Islet of Langerhans (tissue), 1 donor: ENCODE data around the gene DLG2.
A peak's percentile ranks its signal among the peaks of the same experiment; 100 is the strongest.

ENCODE experiments used
- FAIRE-seq: peaks from one replicate; lab custom pipeline; 2011; peaks lifted over from hg19 to GRCh38; lab: Jason Lieb, UNC

Gene DLG2

GRCh38 chr11:83666149-83666548, 1961.0 kb downstream of the DLG2 start:
- no peak for FAIRE-seq

GRCh38 chr11:83663988-83664387, 1963.2 kb downstream of the DLG2 start:
- no peak for FAIRE-seq

DNA sequence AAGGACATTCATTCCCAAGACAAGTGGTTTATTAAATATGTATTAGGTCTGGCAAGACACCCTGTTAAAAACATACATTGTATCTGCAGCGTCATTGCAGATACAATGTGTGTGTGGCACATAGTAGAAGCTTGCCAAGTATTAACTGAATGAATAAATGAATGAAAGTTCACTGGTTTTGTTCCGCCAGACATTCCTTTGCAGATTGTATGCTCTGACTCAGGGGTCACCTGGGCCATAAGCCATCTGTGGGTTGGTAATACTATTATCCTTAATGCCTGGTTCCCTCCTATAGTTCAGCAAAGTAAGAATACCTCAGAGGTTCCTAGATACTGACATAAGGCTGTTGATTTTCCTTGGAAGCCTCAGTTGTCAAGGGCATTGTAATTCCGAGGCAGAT, 1963.7 kb downstream of the DLG2 start:
- FAIRE-seq: no peak

- no peak for FAIRE-seq
These were observed 1964.7 kb downstream of the DLG2 start for GRCh38 chr11:83662494-83662893.

DNA sequence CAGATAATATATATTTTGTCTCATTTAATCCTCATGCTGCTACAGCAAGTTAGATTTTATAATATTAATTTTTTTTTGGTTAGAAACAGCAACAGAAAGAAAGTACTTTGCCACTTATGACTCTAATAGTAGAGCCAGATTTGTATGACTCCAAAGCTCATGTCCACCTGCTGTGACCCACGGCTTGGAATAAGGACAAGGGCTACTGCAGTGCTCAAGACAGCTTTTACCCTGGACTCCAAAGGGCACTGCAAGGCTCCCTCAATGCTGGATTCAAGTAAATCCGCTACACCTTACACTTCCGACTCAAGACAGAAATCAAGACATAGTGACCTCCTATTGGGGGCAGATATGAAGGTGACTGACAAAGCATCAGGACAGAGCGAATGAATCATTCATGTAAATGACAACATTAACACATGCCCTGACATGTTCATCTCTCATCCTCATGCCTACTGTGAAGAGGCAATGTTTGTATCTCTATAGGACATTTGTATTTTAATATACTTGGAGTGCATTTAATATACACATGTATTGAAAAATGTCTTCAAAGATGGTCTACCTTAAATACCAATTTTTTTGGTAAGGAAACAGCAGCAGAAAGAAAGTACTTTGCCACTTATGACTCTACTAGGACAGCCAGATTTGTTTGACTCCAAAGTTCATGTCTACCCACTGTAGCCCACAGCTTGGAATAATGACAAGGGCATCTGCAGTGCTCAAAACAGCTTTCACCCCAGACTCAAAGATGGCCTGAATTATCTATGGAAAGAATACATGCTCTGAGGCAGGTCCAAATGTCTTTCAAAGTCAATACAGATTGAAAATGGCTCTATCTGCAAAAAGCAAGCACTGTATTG, 1965.4 kb downstream of the DLG2 start:
- FAIRE-seq: no peak

DNA sequence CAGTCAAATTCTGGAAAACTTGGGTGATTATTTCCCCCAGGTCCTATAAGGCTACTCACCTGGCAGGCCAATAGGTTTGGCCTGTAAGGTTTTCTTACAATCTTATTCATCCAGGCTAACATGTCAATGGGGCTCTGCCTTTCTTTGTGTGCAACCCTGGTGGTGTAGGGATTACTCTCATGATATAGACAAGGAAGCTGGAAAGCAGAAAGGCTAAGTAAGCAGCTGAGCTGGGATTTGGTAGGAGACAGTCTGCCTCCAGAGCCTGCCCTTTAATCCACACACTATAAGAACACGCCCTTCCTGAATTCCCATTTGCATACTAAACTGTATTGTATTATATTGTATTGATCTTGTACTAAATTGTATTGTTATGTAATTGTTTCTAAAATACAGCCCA, 1967.7 kb downstream of the DLG2 start:
- FAIRE-seq: no peak

DNA sequence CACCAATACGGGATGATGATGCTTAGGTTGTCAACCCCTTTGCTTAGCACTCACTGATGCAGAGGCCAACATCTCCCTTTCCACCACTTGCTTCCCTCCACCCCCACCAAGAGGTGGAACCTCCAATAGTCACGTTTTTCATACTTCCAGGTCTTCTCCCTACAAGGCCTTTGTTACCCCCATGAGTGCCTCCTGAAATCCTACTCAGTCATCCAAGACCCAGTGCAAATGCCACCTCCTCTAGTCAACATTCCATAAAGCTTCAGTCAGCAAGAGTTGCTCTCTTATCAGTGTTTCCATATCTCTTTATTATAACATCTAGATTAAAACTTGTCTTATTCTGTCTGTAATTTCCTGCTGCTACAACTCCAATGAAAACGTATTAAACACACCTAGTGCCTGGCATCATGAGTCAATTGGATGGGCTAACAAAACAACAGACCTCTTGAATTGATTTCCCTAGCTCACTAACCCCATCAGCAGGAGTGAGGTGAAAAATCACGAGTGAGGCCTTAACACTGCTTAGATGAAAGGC, 1970.3 kb downstream of the DLG2 start:
- FAIRE-seq: no peak

DNA sequence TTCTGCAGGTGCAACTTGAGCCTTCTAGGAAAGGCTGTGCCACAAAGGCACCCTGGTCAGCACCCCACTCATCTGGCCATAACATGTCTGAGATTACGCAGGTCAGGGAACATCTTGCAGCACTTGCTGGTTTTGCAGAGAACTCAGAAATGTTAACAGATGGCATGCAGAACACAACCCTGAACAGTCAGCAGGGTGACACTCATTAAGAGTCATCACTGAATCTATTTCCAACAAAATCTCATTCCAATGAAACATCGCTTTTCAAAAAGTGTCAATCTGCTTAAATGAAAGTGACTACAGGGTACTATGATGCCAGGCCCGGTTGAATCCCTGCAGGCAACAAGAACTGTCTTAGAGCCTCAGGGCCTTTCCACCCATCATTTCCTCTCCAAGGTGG, 1971.2 kb downstream of the DLG2 start:
- no peak for FAIRE-seq

DNA sequence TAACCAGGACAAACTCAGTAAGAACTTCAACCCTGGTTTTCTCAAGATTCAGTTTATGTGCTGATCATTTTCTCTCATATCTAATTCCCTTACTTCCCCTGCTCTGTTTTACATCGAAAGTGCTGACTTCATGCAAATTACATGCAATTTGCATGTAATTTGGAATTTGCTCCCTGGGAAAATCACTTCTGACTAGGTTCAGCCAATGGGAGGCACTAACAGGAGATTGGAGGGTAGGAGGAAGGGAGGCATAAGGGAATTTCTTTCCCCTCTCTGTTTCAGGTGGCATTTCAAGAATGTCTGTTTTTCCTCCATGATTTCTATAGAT, 1977.7 kb downstream of the DLG2 start:
- FAIRE-seq: no peak

GRCh38 chr11:83648610-83649527, 1978.3 kb downstream of the DLG2 start:
- FAIRE-seq: no peak

GRCh38 chr11:83645561-83645960, 1981.6 kb downstream of the DLG2 start:
- no peak for FAIRE-seq

DNA sequence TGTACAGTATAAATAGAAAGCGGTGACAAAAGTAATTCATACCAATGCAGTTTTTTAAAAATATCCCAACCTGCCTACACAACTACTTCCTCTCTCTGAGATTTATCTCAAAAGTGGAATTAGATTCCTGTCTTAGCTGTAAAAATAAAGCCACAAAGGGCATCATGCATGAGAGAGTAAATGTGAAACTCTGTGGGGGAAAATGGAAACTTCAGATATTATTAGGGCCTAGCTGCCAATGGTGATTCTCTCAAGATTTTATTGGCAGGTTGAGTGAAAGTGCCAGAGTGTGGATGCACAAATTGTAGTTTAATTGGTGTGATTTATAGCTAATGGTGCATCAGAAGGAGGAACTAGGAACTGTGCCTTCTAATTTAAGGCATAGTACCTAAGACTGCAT, 1984.0 kb downstream of the DLG2 start:
- no peak for FAIRE-seq

GRCh38 chr11:83642500-83642899, 1984.6 kb downstream of the DLG2 start:
- FAIRE-seq: no peak

DNA sequence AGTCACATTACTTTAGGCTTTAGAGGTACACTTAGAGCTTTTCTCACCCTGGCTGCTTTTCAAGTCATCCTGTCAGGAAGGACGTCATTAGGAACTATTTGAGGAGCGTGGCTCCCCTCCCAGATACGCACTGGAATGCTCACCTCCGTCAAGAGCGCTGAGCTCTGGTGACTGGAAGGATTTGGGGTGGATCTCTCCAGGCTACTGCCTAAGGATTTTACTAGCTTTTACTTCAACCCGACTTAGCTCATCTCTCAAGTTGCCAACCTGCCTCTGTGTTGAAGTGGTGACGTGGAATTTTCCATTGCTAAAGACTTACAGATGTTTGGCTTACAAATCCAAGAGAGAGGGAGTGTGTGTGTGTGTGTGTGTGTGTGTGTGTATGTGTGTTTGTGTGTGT, 1985.6 kb downstream of the DLG2 start:
- FAIRE-seq: no peak

GRCh38 chr11:83639995-83640758, 1987.0 kb downstream of the DLG2 start:
- FAIRE-seq: no peak

GRCh38 chr11:83635166-83635565, 1992.0 kb downstream of the DLG2 start:
- FAIRE-seq: no peak

GRCh38 chr11:83630211-83630610, 1996.9 kb downstream of the DLG2 start:
- no peak for FAIRE-seq

DNA sequence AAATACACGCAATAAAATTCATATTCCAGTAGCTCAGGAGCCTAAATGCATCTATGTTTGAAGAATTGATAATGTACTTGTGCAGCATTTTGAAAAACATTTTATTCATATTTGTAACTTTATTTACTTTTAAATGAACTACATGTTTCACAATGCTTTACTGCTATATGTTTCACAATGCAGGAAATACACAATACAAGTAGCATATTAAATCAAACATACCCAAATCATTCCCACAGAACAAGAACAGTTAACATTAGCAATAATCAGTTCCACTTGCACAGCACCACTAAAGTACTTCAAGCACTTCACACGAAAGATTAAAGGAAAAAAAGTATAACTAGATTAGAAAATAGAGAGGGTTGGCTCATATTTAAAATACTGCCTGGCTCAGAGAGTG, 1997.4 kb downstream of the DLG2 start:
- FAIRE-seq: no peak

- FAIRE-seq: peak; percentile 88
These were observed 1998.4 kb downstream of the DLG2 start for GRCh38 chr11:83628622-83629355.

- FAIRE-seq: no peak
These were observed 2001.8 kb downstream of the DLG2 start for GRCh38 chr11:83625336-83625735.

DNA sequence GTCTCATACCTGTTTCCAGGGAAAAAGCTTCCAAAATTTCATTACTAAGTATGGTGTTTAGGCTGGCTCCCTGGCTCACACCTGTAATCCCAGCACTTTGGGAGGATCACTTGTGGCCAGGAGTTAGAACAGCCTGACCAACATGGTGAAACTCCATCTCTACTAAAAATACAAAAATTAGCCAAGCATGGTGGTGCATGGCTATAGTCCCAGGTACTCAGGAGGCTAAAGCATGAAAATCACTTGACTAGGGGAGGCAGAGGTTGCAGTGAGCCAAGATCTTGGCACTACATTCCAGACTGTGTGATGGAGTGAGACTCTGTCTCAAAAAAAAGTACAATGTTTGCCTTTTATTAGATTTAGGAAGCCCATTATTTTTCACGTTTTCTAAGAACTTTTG, 2009.5 kb downstream of the DLG2 start:
- no peak for FAIRE-seq

- no peak for FAIRE-seq
These were observed 2013.4 kb downstream of the DLG2 start for GRCh38 chr11:83613767-83614121.
